ENCODE data around the gene LYPD6B. TPM values are rescaled to one million over a fixed set of nuclear protein-coding genes. Genes with fewer than 3 reads are reported as not detected.

The LYPD6B gene
- total RNA-seq, 2 experiments from 2014 or later, result not detected

GRCh38 chr2:149058936-149059335 is 20.4 kb downstream of the LYPD6B start:
- Histone ChIP-seq H3K36me3 (ENCODE audit: insufficient read depth, low read length) (no peaks in the 10 kb centered on the region), H3K4me2 (ENCODE audit: low read length) (no peak overlapping the region), H3K27ac (ENCODE audit: low read depth, low read length, poor library complexity, severe bottlenecking) (no peak overlapping the region), H3K9me3 (ENCODE audit: low read length) (no peaks in the 10 kb centered on the region), H4K20me1 (ENCODE audit: insufficient read depth, low read length) (no peaks in the 10 kb centered on the region), H3K4me3 (ENCODE audit: low read depth, low read length, poor library complexity, severe bottlenecking) (no peak overlapping the region), H3K4me1 (ENCODE audit: insufficient read depth, low read length, poor library complexity, severe bottlenecking) (no peaks in the 10 kb centered on the region), H2AFZ (ENCODE audit: low read length) (no peak overlapping the region), H3K79me2 (ENCODE audit: insufficient read depth, low read depth, low read length) (no peaks in the 10 kb centered on the region), H3K9me2 (ENCODE audit: insufficient read depth, low read length) (no peaks in the 10 kb centered on the region)
- intact Hi-C loops (cut with micrococcal nuclease; ENCODE audit: unreplicated experiment), result no loop called here
- DNase-seq (ENCODE audit: low spot score), result no peak
- ChIA-PET CTCF (ENCODE audit: unreplicated experiment) (no interaction called here), POLR2A (interaction anchor here (0.6 kb wide), 1 partner anchor 96 kb away, joined by 3 read pairs; no protein-coding TSS in a partner anchor)
- TF ChIP-seq EZH2phosphoT487 (IDR thresholded peaks at IDR 0.05; ENCODE audit: borderline replicate concordance, low read depth, low read length) (no peak), CTCF (conservative IDR thresholded peaks at IDR 0.05; ENCODE audit: low read length) (no peak)
- BruUV-seq (replicated peaks), result no TSS peak

GRCh38 chr2:149059822-149060221 is 21.3 kb downstream of the LYPD6B start:
- Histone ChIP-seq H3K4me3 (ENCODE audit: low read depth, low read length, poor library complexity, severe bottlenecking) (no peak overlapping the region), H3K4me2 (ENCODE audit: low read length) (no peak overlapping the region), H3K9me3 (ENCODE audit: low read length) (no peaks in the 10 kb centered on the region), H3K79me2 (ENCODE audit: insufficient read depth, low read depth, low read length) (no peaks in the 10 kb centered on the region), H4K20me1 (ENCODE audit: insufficient read depth, low read length) (no peaks in the 10 kb centered on the region), H3K9me2 (ENCODE audit: insufficient read depth, low read length) (no peaks in the 10 kb centered on the region), H3K27ac (ENCODE audit: low read depth, low read length, poor library complexity, severe bottlenecking) (no peak overlapping the region), H2AFZ (ENCODE audit: low read length) (no peak overlapping the region), H3K4me1 (ENCODE audit: insufficient read depth, low read length, poor library complexity, severe bottlenecking) (no peaks in the 10 kb centered on the region), H3K36me3 (ENCODE audit: insufficient read depth, low read length) (no peaks in the 10 kb centered on the region)
- DNase-seq (ENCODE audit: low spot score), result no peak
- BruUV-seq (replicated peaks), result no TSS peak
- TF ChIP-seq CTCF (conservative IDR thresholded peaks at IDR 0.05; ENCODE audit: low read length), result no peak
- no peak for TF ChIP-seq EZH2phosphoT487 (IDR thresholded peaks at IDR 0.05; ENCODE audit: borderline replicate concordance, low read depth, low read length)
- ChIA-PET CTCF (ENCODE audit: unreplicated experiment) (no interaction called here), POLR2A (no interaction called here)
- intact Hi-C loops (cut with micrococcal nuclease; ENCODE audit: unreplicated experiment), result no loop called here

DNA sequence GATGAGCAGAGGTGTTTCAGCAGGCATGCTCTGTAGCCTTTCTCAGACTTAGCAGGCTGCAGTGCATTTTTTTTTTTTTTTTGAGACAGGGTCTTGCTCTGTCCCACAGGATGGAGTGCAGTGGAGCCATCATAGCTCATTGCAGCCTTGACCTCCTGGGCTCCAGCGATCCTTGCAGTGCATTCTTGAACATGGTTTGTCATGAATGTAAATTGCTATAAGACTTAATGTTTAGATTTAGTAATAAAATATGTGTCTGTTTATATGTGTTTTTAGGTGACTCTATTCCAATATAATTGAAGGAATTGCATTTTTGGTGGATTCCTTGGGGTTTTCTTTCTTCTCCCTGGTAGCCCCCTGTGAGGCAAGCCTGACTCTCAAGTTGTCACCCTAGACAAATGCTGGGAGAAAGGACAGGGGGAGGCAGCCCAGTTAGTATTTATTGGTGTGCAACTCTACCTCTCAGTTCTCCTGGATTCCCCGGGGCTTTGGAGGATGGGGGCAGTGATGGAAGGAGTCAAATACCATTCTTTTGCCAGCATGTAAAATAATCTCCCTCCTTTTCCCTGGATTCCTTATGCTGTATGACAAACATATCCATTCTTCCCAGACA is 22.7 kb downstream of the LYPD6B start:
- H3K9me2 ChIP-seq (ENCODE audit: insufficient read depth, low read length), result no peaks in the 10 kb centered on the region
- intact Hi-C loops (cut with micrococcal nuclease; ENCODE audit: unreplicated experiment), result no loop called here
- H3K4me3 ChIP-seq (ENCODE audit: low read depth, low read length, poor library complexity, severe bottlenecking), result no peak overlapping the region
- ChIA-PET POLR2A (interaction anchor here (0.5 kb wide), 1 partner anchor 11 kb away, joined by 3 read pairs; no protein-coding TSS in a partner anchor), CTCF (ENCODE audit: unreplicated experiment) (no interaction called here)
- no peaks in the 10 kb centered on the region for H3K4me1 ChIP-seq (ENCODE audit: insufficient read depth, low read length, poor library complexity, severe bottlenecking)
- TF ChIP-seq CTCF (conservative IDR thresholded peaks at IDR 0.05; ENCODE audit: low read length) (no peak), EZH2phosphoT487 (IDR thresholded peaks at IDR 0.05; ENCODE audit: borderline replicate concordance, low read depth, low read length) (no peak)
- no peak overlapping the region for H2AFZ ChIP-seq (ENCODE audit: low read length)
- no peak overlapping the region for H3K27ac ChIP-seq (ENCODE audit: low read depth, low read length, poor library complexity, severe bottlenecking)
- H4K20me1 ChIP-seq (ENCODE audit: insufficient read depth, low read length), result no peaks in the 10 kb centered on the region
- H3K79me2 ChIP-seq (ENCODE audit: insufficient read depth, low read depth, low read length), result no peaks in the 10 kb centered on the region
- no TSS peak for BruUV-seq (replicated peaks)
- no peak for DNase-seq (ENCODE audit: low spot score)
- no peaks in the 10 kb centered on the region for H3K36me3 ChIP-seq (ENCODE audit: insufficient read depth, low read length)
- H3K9me3 ChIP-seq (ENCODE audit: low read length), result no peaks in the 10 kb centered on the region
- H3K4me2 ChIP-seq (ENCODE audit: low read length), result no peak overlapping the region
